Activated CD4-positive, alpha-beta T cell treated with anti-CD3 and anti-CD28 coated beads, Interleukin-2, amount 50 U/mL, for 16 hours (primary cell): ENCODE results near the gene SNPH.

Experiments
- DNase-seq: peaks from one replicate; pipeline ENCODE4 v3.0.0-alpha.2; 2020

The SNPH gene

GRCh38 chr20:1325173-1326030 is 59.3 kb downstream of the SNPH start:
- DNase-seq = peak; percentile 99

GRCh38 chr20:1326031-1326930 is 60.2 kb downstream of the SNPH start:
- DNase-seq = peak; percentile 20

GRCh38 chr20:1327241-1327653 is 61.2 kb downstream of the SNPH start:
- DNase-seq = no peak

- no peak for DNase-seq
Measured at GRCh38 chr20:1327827-1328679, 62.0 kb downstream of the SNPH start.

GRCh38 chr20:1328680-1329330 is 62.7 kb downstream of the SNPH start, which contains the start of gene SDCBP2:
TSS of gene SDCBP2 (minus strand) at chr20:1329139. CDS start at chr20:1320416, 8,723 bp downstream.
- no peak for DNase-seq

- DNase-seq = peak; percentile 23
Measured at GRCh38 chr20:1330075-1330830, 64.2 kb downstream of the SNPH start.

GRCh38 chr20:1331101-1331500 is 65.0 kb downstream of the SNPH start:
- no peak for DNase-seq

GRCh38 chr20:1331801-1332453 is 65.8 kb downstream of the SNPH start:
- DNase-seq = no peak

- DNase-seq = no peak
Measured at GRCh38 chr20:1332749-1333300, 66.7 kb downstream of the SNPH start.

- no peak for DNase-seq
Measured at GRCh38 chr20:1333462-1334369, 67.6 kb downstream of the SNPH start.

GRCh38 chr20:1334370-1334731 is 68.3 kb downstream of the SNPH start:
- DNase-seq = no peak

GRCh38 chr20:1334761-1335160 is 68.7 kb downstream of the SNPH start:
- DNase-seq = no peak

GRCh38 chr20:1335961-1336698 is 70.0 kb downstream of the SNPH start:
- peak; percentile 24 for DNase-seq

GRCh38 chr20:1336699-1337367 is 70.7 kb downstream of the SNPH start:
- no peak for DNase-seq

- no peak for DNase-seq
Measured at GRCh38 chr20:1337441-1337840, 71.3 kb downstream of the SNPH start.

- DNase-seq = no peak
Measured at GRCh38 chr20:1338096-1338495, 72.0 kb downstream of the SNPH start.

- no peak for DNase-seq
Measured at GRCh38 chr20:1338801-1339200, 72.7 kb downstream of the SNPH start.
